GM18861 (cell line): Measurements from ENCODE around the gene SFT2D3.
A peak's percentile ranks its signal among the peaks of the same experiment; 100 is the strongest.

Experiments used
- ATAC-seq: cut with Tn5 transposase; IDR thresholded peaks from one replicate; pipeline ENCODE4 v1.9.1; 2021; ENCODE audit not compliant: unreplicated experiment

SFT2D3 gene

DNA sequence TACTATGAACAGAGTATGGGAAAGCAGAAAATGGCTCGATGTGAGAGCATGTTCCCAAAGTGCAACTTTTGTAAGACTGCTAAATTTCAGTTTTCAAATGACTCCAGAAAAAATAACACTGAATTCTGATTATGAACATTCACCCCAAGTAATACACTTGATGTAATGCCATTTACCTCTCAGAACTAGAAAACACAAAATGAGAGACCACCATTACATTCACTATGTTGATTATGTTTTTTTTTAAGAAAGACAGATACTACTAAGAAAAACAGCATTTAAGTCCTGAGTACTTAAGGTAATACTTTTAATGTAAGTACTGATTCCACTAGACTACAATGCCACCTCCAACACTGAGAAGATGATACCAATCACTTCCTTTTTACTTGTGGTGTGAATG, 38.5 kb downstream of the SFT2D3 start:
- ATAC-seq = no peak

DNA sequence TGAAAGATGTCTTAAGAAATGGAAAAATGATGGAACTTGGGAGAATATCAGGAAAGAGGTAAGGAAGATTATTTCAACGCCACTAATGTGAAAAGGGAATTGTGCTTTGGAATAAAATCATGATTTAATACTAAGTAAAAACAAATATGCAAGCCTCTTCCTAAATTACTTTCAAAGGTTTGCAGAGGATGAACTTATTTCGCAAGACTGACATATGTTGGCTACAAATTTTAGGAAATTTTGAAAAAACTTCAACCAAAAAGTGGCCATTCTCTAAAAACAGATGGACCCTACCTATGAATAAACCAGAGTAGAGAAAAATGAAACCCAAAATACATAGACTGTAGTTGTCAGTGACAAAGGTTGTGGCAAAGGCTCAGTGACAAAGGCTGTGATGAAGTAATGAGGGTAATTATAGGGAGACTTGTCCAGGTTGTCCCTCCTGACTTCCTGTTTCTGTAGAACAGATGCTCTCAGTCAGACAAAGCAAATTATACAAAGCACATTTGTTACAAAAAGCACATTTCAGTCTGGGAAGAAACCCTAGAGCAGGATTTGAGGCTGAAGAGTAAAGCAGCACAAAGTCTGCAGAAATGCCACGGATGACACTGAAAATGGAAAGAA, 39.5 kb downstream of the SFT2D3 start:
- no peak for ATAC-seq

DNA sequence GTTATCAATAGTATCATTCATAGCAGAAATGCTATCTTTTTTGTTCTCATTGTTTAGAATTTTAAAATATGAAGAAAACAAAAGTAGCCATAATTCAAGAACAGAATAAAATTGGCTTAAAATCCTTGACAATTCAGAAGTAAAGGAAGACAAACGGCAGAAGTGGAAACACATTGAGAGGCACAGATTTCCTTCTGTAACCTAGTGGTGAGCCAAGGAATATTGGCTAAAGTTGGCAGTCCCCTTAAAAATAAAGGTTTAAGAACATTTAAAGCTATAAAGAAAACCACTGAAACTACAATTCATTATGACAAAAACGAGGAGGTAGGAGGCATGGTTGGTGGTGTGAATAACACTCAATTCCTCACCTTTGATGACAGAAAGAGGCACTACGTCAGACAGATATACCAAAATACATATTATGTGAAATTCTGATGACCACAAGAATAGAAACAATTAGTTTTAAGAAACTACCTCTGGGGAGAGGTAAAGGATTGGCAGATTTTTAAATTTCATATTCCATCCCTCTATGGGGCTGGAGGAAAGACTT, 42.3 kb downstream of the SFT2D3 start:
- no peak for ATAC-seq

DNA sequence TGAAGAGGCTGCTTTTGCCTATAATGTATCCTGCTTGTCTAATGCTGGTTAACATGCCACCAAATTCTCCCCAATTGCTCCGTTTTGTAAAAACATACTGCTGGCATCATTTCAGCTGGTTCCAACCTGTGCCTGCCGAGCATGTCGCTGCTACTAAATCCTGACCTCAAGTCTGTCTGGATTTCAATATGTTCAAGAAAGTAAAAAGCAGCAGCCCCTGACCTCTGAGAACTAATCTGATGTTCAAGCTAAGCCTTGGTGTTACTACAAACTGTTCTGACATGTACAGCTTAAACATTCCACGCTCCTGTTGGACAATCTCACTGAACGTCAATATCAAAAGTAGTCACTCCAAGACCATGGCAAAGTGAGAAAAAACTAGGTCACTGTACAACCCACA, 46.3 kb downstream of the SFT2D3 start:
- no peak for ATAC-seq

DNA sequence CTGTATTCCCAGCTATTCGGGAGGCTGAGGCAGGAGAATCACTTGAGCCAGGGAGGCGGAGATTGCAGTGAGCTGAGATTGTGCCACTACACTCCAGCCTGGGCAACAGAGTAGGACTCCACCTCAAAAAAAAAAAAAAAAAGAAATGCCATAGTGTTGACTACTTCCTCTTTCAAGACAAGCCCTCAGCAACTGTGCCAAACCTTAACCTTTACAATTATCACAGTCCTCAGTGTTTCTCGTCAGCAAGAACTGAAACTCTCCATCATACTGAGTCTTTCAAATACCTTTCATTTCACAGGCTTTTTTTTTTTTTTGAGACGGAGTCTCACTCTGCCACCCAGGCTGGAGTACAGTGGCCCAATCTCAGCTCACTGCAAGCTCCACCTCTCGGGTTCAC, 48.2 kb downstream of the SFT2D3 start:
- peak; percentile 97 for ATAC-seq

- ATAC-seq = no peak
Observed at GRCh38 chr2:127753374-127753773, 52.1 kb downstream of the SFT2D3 start.

DNA sequence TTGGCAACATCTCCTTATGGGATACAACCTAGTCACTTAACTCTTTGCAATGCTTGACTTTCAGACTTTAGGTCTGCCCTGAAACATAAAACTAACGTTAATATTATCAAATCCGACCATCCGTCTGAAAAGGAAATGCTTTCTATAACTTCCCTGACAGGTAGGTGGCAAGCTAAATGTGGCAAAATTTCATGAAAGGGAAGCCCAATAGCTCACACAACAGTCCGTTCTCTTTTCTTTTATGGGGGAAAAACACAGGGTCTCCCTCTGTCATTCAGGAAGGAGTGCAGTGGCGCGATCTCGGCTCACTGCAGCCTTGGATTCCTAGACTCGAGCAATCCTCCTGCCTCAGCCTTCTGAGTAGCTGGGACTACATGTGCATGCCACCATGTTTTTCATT, 52.9 kb downstream of the SFT2D3 start:
- ATAC-seq = no peak
